Spleen (tissue), 7 donors: ENCODE results near the gene SCUBE2.

Experiments used
- CTCF ChIP-seq, 11 experiments: fragments of 200-600 bp in 7 of 11; fragments of 450-650 bp in 4 of 11; sonication (generic) in 4 of 11; IDR thresholded peaks in 8 of 11; conservative IDR thresholded peaks in 3 of 11; 1 replicate in 7 of 11; 2 replicates in 4 of 11; pipeline versions ENCODE4 v1.4.0 to v1.8.0; 2016 to 2021; ENCODE audit warnings: antibody characterized with exemption in 11 of 11, inconsistent platforms in 4 of 11, mild to moderate bottlenecking in 1 of 11
- POLR2A ChIP-seq, 3 donors: fragments of 450-650 bp; IDR thresholded peaks; one replicate each; pipeline ENCODE4 v1.5.1; 2017; ENCODE audit warnings: antibody characterized with exemption in 3 of 3, mild to moderate bottlenecking in 1 of 3
- POLR2AphosphoS5 ChIP-seq, 3 donors: sonication (generic); formaldehyde crosslinking; IDR thresholded peaks; one replicate each; pipeline ENCODE4 v1.5.1; 2017; ENCODE audit warnings: antibody characterized with exemption in 3 of 3
- donor health status: DM: no; HTN: no; CAD: no; lungs with moderate emphysema.
- donor health status: DM: no; HTN: no; CAD: no.
- donor health status: DM: no; HTN: no; CAD: no.

- TF ChIP-seq POLR2AphosphoS5 (IDR thresholded peaks at IDR 0.05) (no peak), POLR2A (IDR thresholded peaks at IDR 0.05) (no peak), CTCF (IDR thresholded peaks at IDR 0.05 in 8 of 11, conservative IDR thresholded peaks at IDR 0.05 in 3 of 11) (no peak)
Measured at GRCh38 chr11:9056467-9056866, 34.9 kb downstream of the SCUBE2 start.
